GM23338 (cell line): ENCODE measurements around the gene CABCOCO1. TPM values are rescaled to one million over a fixed set of nuclear protein-coding genes. Genes with fewer than 3 reads are reported as not detected.

ENCODE experiments used
- CREB1 ChIP-seq: fragments of 250-450 bp; sonication (Bioruptor Pico); IDR thresholded peaks from 2 replicates; pipeline ENCODE4 v1.5.0; 2020; ENCODE audit warnings: low read depth, mild to moderate bottlenecking, moderate library complexity
- EZH2 ChIP-seq: fragments of 200-600 bp; sonication (generic); IDR thresholded peaks from one replicate; pipeline ENCODE4 v1.8.0; 2017; ENCODE audit warnings: antibody characterized with exemption, mild to moderate bottlenecking, low read depth; ENCODE audit not compliant: unreplicated experiment
- EZH2phosphoT487 ChIP-seq: fragments of 200-600 bp; sonication (generic); IDR thresholded peaks from one replicate; pipeline ENCODE4 v1.8.1; 2018; ENCODE audit warnings: antibody characterized with exemption; ENCODE audit not compliant: unreplicated experiment
- JUNB ChIP-seq: IDR thresholded peaks from one replicate; pipeline ENCODE4 v1.6.1; 2016; ENCODE audit warnings: antibody characterized with exemption; ENCODE audit not compliant: unreplicated experiment
- NANOG ChIP-seq: IDR thresholded peaks from 2 replicates; pipeline ENCODE4 v1.6.1; 2016; ENCODE audit warnings: antibody characterized with exemption, borderline replicate concordance
- POLR2AphosphoS5 ChIP-seq: IDR thresholded peaks from 2 replicates; pipeline ENCODE4 v1.6.1; 2016; ENCODE audit warnings: antibody characterized with exemption, low read depth
- STAT1 ChIP-seq: IDR thresholded peaks from one replicate; pipeline ENCODE4 v1.6.1; 2016; ENCODE audit warnings: antibody characterized with exemption; ENCODE audit not compliant: unreplicated experiment
- ZNF114 ChIP-seq: fragments of 250-450 bp; sonication (Bioruptor Pico); IDR thresholded peaks from 2 replicates; pipeline ENCODE4 v1.5.0; 2020; ENCODE audit warnings: mild to moderate bottlenecking, moderate library complexity
- polyA plus RNA-seq: library from polyadenylated mRNA; unstranded; fragments of >200 nt; fragmentation: Nextera tagmentation; extraction: Ambion mirVana; gene quantifications from 2 replicates; pipeline ENCODE4 v1.2.1, GENCODE V29; 2016
- total RNA-seq: library from RNA; depleted of rRNA; stranded (reverse); fragments of >200 nt; shearing (Covaris generic); gene quantifications from 2 replicates; pipeline ENCODE4 v1.2.3, GENCODE V29; 2014
- TF ChIP-seq, protein P1 (sequence below): fragments of 250-450 bp; sonication (Bioruptor Pico); IDR thresholded peaks from 2 replicates; pipeline ENCODE4 v1.5.0; 2020; ENCODE audit warnings: mild to moderate bottlenecking, moderate library complexity
- TF ChIP-seq, protein P2 (sequence below): IDR thresholded peaks from 2 replicates; pipeline ENCODE4 v1.6.1; 2016; ENCODE audit warnings: antibody characterized with exemption

Gene CABCOCO1
- total and polyA plus RNA-seq, 2 experiments from 2014 or later, result not detected

DNA sequence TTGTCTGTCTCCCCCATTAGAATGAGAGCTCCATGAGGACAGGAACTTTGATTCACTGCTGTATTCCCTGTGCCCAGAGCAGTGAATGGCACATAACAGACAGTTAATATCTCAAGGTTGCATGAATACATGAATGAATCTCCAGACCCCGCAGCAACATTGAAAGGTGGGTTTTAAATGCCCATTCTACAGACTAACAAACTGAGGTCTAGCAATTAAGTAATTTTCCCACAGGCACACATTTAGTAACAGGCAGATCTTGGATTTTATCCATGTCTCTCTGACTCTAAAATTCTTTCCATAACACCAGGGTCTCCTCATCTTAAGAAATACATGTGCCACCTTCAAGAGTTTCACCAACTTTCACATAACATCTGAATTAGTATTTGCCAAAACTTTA is 134.1 kb downstream of the CABCOCO1 start (continued):
- TF ChIP-seq, protein P1, sequence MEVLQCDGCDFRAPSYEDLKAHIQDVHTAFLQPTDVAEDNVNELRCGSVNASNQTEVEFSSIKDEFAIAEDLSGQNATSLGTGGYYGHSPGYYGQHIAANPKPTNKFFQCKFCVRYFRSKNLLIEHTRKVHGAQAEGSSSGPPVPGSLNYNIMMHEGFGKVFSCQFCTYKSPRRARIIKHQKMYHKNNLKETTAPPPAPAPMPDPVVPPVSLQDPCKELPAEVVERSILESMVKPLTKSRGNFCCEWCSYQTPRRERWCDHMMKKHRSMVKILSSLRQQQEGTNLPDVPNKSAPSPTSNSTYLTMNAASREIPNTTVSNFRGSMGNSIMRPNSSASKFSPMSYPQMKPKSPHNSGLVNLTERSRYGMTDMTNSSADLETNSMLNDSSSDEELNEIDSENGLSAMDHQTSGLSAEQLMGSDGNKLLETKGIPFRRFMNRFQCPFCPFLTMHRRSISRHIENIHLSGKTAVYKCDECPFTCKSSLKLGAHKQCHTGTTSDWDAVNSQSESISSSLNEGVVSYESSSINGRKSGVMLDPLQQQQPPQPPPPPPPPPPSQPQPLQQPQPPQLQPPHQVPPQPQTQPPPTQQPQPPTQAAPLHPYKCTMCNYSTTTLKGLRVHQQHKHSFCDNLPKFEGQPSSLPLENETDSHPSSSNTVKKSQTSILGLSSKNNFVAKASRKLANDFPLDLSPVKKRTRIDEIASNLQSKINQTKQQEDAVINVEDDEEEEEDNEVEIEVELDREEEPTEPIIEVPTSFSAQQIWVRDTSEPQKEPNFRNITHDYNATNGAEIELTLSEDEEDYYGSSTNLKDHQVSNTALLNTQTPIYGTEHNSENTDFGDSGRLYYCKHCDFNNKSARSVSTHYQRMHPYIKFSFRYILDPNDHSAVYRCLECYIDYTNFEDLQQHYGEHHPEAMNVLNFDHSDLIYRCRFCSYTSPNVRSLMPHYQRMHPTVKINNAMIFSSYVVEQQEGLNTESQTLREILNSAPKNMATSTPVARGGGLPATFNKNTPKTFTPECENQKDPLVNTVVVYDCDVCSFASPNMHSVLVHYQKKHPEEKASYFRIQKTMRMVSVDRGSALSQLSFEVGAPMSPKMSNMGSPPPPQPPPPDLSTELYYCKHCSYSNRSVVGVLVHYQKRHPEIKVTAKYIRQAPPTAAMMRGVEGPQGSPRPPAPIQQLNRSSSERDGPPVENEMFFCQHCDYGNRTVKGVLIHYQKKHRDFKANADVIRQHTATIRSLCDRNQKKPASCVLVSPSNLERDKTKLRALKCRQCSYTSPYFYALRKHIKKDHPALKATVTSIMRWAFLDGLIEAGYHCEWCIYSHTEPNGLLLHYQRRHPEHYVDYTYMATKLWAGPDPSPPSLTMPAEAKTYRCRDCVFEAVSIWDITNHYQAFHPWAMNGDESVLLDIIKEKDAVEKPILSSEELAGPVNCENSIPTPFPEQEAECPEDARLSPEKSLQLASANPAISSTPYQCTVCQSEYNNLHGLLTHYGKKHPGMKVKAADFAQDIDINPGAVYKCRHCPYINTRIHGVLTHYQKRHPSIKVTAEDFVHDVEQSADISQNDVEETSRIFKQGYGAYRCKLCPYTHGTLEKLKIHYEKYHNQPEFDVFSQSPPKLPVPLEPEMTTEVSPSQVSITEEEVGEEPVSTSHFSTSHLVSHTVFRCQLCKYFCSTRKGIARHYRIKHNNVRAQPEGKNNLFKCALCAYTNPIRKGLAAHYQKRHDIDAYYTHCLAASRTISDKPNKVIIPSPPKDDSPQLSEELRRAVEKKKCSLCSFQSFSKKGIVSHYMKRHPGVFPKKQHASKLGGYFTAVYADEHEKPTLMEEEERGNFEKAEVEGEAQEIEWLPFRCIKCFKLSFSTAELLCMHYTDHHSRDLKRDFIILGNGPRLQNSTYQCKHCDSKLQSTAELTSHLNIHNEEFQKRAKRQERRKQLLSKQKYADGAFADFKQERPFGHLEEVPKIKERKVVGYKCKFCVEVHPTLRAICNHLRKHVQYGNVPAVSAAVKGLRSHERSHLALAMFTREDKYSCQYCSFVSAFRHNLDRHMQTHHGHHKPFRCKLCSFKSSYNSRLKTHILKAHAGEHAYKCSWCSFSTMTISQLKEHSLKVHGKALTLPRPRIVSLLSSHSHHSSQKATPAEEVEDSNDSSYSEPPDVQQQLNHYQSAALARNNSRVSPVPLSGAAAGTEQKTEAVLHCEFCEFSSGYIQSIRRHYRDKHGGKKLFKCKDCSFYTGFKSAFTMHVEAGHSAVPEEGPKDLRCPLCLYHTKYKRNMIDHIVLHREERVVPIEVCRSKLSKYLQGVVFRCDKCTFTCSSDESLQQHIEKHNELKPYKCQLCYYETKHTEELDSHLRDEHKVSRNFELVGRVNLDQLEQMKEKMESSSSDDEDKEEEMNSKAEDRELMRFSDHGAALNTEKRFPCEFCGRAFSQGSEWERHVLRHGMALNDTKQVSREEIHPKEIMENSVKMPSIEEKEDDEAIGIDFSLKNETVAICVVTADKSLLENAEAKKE (CRISPR knock-in tag), result no peak
- TF ChIP-seq NANOG (no peak), JUNB (no peak), STAT1 (no peak), EZH2phosphoT487 (no peak), POLR2AphosphoS5 (no peak), ZNF114 (CRISPR knock-in tag) (no peak), CREB1 (CRISPR knock-in tag) (no peak), EZH2 (no peak)
- TF ChIP-seq, protein P2, sequence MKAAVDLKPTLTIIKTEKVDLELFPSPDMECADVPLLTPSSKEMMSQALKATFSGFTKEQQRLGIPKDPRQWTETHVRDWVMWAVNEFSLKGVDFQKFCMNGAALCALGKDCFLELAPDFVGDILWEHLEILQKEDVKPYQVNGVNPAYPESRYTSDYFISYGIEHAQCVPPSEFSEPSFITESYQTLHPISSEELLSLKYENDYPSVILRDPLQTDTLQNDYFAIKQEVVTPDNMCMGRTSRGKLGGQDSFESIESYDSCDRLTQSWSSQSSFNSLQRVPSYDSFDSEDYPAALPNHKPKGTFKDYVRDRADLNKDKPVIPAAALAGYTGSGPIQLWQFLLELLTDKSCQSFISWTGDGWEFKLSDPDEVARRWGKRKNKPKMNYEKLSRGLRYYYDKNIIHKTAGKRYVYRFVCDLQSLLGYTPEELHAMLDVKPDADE, result no peak
